GM19463 (cell line): ENCODE results near the gene CLDN9.

Source experiments
- ATAC-seq: cut with Tn5 transposase; IDR thresholded peaks from one replicate; pipeline ENCODE4 v1.9.1; 2021; ENCODE audit warnings: mild to moderate bottlenecking, moderate library complexity; ENCODE audit not compliant: unreplicated experiment

Gene CLDN9

GRCh38 chr16:3012828-3013420 is at the start of gene CLDN9:
CLDN9 (plus strand) TSS chr16:3012923; CDS start chr16:3013363, 440 bp downstream.
- ATAC-seq, result no peak

DNA sequence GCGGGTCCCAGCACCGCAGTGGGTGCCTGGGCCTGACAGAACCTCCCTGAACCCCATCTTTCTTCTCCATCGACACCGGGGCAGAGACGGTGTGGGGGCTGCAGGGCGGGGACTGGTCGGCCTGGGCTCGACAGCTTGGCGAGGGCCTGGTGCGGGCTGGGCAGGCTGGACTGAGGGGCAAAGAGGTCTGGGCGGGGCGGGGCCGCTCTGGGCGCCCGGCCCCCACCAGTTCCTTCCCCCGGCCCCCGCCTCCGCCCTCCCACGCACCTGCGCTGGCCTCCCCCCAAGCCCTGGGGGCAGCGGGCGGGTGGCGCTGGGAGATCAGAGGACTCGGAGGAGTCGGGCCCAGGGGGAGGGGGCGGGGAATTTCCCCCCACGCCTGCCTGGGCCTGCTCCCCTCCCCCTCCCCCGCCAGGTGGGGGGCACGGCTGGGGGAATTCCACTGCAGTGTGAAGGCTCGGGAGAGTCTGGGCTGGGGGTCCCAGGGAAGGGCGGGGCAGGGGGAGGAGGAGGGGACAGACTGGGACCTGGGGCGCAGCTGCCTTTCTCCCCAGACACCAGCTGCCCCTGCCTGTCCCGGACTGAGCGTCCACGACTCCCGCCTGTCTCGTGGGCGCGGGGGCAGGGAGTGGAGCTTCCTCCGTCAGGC is 49.5 kb upstream of the CLDN9 start:
- ATAC-seq, result no peak

DNA sequence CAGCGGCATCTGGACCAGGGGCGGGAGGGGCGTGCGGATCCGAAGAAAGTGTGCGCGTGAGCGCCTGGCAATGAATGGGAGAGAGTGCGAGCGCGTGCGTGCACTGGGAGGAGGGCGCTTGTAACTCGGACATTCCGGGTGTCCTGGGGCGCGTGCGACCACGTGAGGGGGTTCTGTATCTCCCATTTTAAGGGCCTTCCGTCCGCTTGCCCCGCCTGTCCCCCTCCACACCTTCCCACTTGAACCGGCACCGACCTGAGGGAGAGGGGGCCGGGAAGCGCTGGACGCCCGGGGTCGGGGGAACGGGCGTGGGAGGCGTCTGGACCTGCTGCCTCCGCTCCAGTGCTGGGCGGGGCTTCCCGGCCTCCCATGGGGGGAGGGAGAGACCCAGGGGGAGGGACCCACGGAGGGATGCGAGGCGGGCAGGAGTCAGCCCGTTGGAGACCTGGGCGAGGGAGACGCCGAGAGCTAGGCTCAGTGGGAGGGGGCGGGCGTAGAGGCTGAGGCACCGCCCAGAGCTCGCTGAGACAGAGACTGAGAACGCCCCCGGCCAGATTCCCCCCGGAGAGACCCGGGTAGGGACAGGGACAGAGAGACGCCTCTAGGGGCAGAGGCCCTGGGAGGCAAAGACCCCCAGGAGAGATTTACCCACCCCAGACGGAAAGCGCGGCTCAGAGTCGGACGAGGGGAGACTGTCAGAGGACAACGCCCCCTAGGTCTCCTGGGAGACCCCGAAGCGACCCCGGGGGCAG is 48.8 kb upstream of the CLDN9 start, which contains the start of gene KREMEN2:
Gene KREMEN2 (plus strand): TSS at position 553 of the 752 bp plus-strand sequence. CDS start 246 bp downstream, outside the sequence.
- ATAC-seq, result no peak

- no peak for ATAC-seq
Observed at GRCh38 chr16:2964475-2965336, 48.0 kb upstream of the CLDN9 start.

DNA sequence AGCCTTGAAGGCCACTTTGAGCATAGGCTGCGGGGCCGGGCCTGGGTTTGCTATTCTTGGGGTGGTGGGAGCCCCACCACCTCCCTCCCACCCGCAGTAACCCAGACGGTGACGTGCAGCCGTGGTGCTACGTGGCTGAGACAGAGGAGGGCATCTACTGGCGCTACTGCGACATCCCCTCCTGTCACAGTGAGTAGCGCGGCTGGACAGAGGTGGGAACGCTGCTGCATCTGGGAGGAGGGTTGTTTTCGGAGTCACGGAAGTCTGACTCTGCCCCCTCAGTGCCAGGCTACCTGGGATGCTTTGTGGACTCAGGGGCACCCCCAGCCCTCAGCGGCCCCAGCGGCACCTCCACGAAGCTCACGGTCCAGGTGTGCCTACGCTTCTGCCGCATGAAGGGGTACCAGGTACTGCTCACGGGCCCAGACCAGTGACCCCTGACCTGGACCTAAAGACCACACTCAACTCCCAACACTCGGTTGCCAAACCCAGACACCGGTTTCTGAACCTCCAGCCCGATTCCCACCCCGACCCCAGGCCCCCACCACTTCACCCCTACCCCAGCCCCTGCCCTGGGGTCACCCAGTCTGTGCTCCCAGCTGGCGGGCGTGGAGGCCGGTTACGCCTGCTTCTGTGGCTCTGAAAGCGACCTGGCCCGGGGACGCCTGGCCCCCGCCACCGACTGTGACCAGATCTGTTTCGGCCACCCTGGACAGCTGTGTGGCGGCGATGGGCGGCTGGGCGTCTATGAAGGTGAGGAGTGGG is 46.5 kb upstream of the CLDN9 start:
- no peak for ATAC-seq

GRCh38 chr16:2966808-2967191 is 45.9 kb upstream of the CLDN9 start:
- no peak for ATAC-seq

- no peak for ATAC-seq
Observed at GRCh38 chr16:2967211-2967631, 45.5 kb upstream of the CLDN9 start.

- no peak for ATAC-seq
Observed at GRCh38 chr16:2967721-2968161, 45.0 kb upstream of the CLDN9 start.

DNA sequence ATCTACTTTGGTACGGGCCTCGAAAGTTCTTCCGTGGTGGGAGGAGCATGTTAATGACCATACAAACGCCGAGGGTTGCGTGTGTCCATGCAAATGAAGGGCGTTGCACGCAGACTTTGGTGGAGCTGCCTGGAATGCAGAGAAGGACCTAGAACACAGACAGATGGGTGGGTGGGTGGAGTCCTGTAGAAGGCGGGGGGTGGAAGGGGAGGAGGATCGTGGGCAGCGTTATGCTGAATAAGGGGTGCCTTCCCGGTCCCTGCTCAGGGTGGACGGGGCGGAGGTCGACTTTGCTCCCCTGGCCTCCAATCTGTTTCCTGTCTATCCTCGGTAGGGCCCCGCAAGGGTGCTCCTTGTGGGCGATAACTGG is 44.4 kb upstream of the CLDN9 start:
- no peak for ATAC-seq

- peak; percentile 74 for ATAC-seq
Observed at GRCh38 chr16:2968738-2969544, 43.8 kb upstream of the CLDN9 start, which contains the start of gene PAQR4. PAQR4 (plus strand) TSS chr16:2969348; CDS start chr16:2969675, 327 bp downstream.

DNA sequence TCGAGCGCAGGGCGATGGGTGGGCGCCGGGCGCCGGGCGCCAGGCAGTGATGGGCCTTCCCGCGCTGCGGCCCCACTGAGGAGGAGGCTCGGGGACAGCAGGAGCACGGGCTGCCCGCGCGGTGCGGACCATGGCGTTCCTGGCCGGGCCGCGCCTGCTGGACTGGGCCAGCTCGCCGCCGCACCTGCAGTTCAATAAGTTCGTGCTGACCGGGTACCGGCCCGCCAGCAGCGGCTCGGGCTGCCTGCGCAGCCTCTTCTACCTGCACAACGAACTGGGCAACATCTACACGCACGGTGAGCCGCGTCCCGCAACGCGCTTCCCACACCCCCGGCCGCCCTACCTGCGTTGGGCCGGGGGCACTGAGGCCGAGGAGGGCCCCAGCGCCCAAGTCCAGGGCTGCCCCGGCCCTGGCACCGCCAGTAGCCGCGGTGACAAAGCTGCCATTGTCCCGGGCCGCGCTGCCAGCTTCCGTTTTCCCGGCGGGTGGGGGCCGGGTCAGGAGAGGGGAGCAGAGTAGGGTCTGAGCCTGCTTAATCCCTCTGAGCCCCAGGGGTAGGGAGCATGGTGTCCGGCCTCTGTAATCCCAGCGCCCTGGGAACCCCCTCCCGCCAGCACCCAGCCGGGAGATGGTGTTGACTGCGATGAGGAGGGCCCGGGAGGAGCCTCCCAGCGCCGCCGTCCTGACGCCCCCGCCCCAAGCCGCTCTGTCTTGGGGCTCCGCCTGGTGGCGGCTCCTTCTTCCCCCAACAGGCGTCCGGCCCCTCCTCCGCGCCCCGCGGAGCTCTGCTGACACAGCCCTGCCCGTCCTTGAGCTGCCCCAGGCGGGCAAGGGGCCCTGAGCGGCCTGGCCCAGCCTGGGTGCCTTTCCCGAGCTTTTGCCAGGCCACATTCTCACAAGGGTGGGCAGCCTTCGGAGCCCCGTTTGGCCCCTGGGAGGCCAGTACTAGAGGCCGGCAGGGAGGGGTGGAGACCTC is 42.9 kb upstream of the CLDN9 start:
- peak; percentile 45 for ATAC-seq

DNA sequence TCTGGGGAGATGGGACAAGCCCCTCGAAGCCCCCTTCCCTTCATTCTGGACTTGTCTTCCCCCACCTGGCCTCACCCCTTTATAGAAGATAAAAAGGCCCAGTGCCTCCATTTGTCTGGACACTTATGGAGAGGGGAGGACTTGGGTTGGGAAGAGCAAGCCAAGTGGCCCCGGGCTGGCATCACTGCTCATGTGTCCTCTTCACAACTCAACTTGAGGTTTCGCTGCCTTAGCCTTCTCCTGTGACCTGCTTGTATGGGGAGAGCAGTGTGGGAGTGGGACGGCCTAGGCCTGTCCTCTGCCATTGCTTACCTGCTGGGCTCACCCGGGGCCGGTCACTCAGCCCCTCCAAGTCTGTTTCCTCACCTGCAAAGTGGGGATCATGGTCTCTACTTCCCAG is 42.2 kb upstream of the CLDN9 start:
- ATAC-seq, result no peak

DNA sequence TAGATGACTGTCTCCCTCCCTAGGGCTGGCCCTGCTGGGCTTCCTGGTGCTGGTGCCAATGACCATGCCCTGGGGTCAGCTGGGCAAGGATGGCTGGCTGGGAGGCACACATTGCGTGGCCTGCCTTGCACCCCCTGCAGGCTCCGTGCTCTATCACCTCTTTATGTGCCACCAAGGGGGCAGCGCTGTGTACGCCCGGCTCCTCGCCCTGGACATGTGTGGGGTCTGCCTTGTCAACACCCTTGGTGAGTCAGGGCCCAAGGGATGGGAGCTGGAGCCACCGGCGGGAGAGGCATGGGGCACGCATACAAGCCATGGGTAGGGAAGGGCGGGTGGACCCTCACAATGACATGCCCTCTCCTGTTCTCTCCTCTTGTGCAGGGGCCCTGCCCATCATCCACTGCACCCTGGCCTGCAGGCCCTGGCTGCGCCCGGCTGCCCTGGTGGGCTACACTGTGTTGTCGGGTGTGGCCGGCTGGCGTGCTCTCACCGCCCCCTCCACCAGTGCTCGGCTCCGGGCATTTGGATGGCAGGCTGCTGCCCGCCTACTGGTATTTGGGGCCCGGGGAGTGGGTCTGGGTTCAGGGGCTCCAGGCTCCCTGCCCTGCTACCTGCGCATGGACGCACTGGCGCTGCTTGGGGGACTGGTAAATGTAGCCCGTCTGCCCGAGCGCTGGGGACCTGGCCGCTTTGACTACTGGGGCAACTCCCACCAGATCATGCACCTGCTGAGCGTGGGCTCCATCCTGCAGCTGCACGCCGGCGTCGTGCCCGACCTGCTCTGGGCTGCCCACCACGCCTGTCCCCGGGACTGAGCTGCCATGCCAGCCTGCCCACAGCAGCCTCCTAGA is 41.4 kb upstream of the CLDN9 start:
- no peak for ATAC-seq

- ATAC-seq, result no peak
Observed at GRCh38 chr16:2971985-2972784, 40.5 kb upstream of the CLDN9 start.

GRCh38 chr16:2973093-2973492 is 39.6 kb upstream of the CLDN9 start:
- ATAC-seq, result no peak

DNA sequence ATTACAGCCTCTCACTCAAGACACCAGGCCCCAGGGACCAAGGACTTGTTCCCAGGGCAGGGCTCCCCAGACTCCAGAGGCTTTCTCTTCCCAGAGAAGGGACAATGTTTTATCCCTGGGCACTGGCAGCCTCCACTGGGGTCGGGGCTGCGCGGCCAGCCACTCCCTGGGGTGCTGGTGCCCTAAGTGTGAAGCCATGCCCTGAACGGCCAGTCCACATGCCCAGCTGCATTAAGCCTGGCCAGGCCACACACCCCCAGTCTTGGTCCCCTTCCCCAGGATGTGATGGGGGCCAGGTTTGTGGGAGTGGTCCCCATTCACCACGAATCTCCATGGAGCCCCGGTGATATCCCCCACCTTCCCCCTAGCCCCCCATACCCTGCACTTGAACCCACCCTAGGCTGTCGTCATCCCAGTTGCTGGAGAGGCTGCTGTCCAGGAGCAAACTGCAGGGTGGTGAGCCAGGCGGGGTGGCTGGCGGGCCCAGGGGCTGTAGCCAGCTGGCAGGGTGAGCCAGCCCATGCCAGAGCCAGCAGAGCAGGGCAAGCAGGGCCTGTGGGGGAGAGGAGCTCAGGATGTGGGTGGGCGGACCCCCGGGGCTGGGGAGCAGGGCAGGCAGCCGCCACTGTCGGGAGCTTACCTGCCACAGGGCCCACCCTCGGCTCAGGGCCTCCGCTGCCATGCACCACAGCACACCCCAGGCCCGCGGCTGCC is 39.0 kb upstream of the CLDN9 start:
- no peak for ATAC-seq
